ENCODE results near the gene SLC20A1.
"Not testable (repeated sequence)": the region's sequence is repeated elsewhere in the genome, so short reads cannot be mapped to it uniquely, and the experiment has no call there.

SLC20A1 gene

DNA sequence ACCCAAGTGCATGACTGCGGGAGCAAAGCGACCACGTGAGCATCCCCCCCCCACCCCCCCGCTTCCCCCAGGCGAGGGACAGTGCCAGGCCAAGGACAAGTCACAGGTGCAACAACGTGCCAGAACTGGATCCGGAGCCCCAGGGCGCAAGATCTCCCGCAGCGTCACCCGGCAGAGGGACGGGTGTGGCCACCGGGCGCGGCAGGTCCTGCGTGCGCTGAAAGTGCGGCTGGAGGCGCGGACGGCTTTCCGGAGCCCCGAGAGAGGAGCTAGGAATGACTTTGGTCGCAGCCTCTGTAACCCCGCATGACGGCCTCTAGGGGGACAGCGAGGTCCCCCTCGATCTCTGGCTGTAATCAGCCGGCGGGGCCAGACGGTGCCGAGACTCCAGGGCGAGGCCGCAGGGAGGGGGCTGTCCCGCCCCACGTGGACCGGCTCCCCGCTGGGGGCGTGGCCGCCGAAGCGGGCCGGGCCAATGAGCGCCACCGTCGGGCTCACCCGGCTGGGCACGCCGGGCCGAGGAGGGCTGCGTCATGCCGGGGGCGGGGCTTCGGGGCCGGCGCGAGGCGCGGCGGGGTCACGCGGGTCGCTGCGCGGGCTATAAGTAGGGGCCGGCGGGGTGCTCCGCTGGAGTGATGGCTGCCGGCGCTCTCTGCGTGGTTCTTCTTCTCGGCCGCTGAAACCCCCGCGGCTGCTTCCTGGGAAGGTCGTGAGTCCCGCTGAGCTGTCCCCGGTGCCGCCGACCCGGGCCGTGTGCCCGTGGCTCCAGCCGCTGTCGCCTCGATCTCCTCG, at the start of gene SLC20A1:
Gene SLC20A1 (plus strand): TSS at position 630 of the 792 bp plus-strand sequence. CDS start 890 bp downstream, outside the sequence.
- DNase-seq: peak; percentile 84

DNA sequence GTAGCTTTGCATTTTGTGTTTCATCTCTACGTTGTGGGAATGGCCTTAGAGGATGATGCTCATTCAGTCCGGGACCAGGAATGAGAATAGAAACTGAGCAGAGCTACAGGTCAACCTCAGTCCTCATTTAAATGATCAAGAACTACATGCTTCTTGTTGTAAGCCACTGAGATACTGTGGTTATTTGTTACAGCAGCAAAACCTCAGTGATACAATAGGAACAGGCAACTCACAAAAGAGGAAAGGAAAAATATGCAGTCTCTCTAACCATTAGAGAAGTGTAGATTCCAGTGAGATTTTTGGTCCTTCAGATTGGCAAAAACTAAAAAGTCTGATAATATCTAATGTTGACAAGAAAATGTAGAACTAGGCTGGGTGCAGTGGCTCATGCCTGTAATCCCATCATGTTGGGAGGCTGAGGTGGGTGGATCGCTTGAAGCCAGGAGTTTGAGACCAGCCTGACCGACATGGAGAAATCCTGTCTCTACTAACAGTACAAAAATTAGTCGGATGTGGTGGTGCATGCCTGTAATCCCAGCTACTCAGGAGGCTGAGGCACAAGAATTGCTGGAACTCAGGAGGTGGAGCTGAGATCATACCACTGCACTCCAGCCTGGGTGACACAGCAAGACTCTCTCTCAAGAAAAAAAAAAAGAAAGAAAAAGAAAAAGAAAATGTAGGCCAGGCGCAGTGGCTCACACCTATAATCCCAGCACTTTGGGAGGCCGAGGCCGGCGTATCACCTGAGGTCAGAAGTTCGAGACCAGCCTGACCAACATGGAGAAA, 48.0 kb upstream of the SLC20A1 start:
- DNase-seq: no peak

GRCh38 chr2:112600634-112601033, 45.1 kb upstream of the SLC20A1 start:
- DNase-seq: no peak

DNA sequence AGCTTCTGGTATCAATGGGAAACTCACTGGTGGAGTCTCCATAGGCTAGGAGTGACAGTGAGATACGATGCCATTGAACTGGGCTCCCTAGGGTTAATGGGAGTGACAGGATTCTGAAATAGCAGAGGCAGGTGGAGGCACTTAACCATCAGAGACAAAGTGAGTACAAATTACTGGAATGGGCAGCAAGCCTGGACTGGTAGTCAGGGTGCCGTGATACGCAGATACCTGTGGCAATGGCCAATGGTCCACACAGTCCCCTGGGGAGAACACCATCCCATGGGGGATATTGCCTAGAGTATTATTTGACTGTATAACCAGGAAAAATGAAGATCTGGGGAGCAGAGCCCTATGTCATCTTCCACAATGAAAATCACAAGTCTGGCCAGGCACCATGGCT, 44.0 kb upstream of the SLC20A1 start:
- DNase-seq: no peak

GRCh38 chr2:112602917-112603316, 42.8 kb upstream of the SLC20A1 start:
- no peak for DNase-seq

GRCh38 chr2:112603731-112604130, 42.0 kb upstream of the SLC20A1 start:
- DNase-seq: no peak

GRCh38 chr2:112604952-112605351, 40.8 kb upstream of the SLC20A1 start:
- DNase-seq: no peak

DNA sequence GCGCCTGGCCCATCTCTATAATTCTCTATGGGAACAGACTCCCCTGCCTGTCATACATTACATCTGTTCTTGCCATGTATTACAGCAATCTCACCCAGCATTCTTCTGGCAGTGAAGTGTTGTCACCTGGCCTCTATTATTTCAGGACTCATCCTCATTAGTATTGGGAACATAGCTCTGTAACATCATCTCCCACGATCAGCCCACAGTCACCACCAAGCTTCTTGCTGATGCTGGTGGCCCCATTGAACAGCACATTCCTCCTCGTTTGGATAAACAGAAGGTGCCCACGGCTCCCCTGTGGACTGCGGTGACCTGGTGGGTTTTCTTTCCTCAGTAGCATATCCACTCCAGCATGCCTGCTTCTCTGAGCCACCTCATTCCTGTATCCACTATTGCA, 39.8 kb upstream of the SLC20A1 start:
- no peak for DNase-seq

- DNase-seq: no peak
These were observed 39.2 kb upstream of the SLC20A1 start for GRCh38 chr2:112606547-112606946.

DNA sequence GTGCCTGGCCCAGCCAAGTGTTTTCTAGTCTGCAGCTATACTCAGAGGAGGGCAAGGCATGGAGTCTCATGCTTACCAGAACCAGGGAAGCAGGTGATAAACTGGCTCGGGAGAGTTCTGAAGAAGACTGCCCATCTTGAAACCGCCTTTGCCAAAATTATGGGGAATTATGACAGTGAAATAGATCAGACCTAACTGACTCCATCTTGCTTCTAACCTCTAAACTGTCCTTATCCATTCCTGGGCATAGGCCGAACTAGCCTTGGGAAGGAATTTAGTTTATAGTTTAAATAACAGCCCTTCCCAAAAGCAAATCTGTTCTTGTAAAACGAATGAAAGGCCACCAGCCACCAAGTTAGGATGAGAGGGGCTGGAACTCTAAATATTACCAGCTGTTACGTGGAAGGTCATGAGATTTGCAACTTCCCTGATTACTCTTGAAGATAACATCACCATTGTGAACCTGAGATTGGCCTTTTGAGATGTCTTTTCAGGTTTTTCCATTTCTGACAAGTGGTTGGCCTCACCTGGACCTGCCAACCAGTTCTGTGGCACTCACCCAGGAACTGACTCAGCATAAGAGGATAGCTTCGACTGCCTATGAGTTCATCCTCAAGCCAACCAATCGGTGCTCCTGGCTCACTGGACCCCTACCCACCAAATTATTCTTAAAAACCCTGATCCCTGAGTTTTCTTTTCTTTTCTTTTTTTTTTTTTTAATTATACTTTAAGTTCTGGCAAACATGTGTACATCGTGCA, 37.9 kb upstream of the SLC20A1 start:
- no peak for DNase-seq

DNA sequence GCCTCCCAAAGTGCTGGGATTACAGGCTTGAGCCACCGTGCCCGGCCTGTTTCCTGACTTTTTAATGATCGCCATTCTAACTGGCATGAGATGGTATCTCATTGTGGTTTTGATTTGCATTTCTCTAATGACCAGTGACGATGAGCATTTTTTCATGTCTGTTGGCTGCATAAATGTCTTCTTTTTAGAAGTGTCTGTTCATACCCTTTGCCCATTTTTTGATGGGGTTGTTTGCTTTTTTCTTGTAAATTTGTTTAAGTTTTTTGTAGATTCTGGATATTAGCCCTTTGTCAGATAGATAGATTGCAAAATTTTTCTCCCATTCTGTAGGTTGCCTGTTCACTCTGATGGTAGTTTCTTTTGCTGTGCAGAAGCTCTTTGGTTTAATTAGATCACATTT, 36.4 kb upstream of the SLC20A1 start:
- DNase-seq: not testable (repeated sequence)

DNA sequence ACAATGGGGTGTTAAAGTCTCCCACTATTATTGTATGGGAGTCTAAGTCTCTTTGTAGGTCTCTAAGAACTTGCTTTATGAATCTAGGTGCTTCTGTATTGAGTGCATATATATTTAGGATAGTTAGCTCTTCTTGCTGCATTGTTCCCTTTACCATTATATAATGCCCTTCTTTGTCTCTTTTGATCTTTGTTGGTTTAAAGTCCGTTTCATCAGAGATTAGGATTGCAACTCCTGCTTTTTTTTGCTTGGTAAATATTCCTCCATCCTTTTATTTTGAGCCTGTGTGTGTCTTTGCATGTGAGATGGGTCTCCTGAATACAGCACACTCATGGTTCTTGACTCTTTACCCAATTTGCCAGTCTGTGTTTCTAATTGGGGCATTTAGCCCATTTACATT, 33.5 kb upstream of the SLC20A1 start:
- not testable (repeated sequence) for DNase-seq

GRCh38 chr2:112614201-112614840, 31.4 kb upstream of the SLC20A1 start:
- no peak for DNase-seq

GRCh38 chr2:112615051-112615450, 30.7 kb upstream of the SLC20A1 start:
- DNase-seq: no peak

DNA sequence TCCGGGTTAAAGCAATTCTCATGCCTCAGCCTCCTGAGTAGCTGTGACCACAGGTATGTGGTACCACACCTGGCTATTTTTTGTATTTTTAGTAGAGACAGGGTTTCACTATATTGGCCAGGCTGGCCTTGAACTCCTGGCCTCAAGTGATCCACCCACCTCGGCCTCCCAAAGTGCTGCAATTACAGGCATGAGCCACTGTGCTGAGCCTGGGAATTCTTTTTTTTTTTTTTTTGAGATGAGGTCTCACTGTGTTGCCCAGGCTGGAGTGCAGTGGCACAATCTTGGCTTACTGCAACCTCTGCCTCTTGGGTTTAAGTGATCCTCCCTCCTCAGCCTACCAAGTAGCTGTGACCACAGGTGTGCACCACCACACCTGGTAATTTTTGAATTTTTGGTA, 29.9 kb upstream of the SLC20A1 start:
- DNase-seq: not testable (repeated sequence)

DNA sequence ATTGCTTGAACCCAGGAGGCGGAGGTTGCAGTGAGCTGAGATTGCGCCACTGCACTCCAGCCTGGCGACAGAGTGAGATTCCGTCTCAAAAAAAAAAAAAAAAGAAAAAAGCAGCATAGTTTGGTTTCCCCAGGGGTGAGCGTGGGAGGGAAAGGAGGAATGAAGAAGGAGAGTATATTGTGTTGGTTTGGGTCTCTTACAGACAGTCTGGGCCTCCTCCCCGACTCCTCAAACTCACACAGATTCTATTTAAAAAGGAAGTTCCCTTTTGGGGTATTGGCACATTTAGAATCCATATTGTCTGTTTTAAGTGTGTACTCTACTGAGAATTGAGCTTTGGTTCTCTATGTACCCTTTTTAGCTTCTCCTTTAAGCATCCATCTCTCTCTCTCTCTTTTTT, 27.4 kb upstream of the SLC20A1 start:
- DNase-seq: no peak

DNA sequence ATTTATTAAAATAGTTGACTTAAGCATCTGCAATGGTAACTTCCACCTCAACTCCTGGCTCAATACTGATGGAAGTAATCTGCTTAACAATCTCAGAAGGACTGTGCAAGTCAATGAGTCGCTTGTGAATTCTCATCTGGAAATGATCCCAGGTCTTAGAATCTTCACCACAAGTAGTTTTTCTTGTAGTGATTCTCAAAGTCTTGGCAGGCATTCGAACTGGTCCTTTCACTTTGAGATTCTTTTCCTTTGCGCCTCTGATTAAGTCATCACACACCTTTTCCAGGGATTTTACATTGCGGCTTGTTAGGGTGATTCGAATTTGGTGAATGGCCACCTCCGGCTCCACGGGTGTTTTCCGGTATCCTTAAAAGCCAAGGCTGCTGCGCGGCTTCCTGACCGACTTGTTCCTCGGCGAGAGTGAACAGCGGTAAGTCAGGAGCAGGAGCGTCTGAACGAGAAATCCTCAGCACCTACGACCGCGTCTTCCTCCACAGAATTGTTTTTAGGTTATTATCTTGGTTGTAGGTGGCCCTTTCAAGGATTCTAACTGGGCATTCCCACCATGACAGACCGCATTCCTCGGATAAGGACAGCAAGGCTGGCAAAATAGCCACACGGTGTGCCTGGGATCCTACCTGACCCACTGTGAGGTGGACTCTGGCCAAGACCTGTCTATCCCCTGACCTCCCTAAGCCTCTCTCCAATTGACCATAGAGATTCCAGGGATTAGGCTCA, 23.8 kb upstream of the SLC20A1 start:
- no peak for DNase-seq

GRCh38 chr2:112622528-112622849, 23.2 kb upstream of the SLC20A1 start:
- DNase-seq: no peak

DNA sequence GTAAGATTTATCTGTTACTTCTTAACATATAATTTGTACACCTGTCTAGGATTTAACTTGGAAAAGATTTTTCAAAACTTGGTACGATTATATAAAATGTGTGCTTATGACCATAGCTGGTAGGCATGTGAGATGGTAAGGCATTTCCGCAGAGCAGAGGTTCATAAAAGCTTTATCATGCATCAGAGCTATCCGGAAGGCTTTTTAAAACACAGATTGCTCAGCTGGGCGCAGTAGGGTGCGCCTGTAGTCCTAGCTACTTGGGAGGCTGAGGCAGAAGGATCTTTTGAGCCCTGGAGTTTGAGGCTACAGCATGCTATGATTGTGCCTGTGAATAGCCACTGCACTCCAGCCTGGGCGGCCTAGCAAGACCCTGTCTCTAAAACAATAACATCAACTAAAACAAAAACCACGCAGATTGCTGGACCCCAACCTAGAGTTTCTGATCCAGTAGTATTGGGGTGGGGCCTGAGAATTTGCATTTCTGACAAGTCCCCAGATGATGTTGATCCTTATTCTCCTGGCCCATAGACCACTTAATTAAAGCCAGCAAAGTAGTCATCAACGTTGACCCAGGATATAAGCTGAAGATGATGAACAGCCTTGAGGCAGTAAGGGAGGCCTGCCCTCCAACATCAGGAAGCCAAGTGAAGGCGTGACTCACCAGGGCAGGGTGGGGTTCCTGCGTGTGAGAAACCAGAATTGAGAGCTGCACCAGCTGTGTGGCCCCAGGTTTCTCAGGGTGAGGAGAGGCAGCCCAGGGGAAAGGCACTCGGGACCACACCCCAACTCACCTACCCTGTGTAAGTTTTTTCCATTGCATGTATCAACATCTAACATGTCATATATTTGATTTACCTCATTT, 21.6 kb upstream of the SLC20A1 start:
- no peak for DNase-seq

DNA sequence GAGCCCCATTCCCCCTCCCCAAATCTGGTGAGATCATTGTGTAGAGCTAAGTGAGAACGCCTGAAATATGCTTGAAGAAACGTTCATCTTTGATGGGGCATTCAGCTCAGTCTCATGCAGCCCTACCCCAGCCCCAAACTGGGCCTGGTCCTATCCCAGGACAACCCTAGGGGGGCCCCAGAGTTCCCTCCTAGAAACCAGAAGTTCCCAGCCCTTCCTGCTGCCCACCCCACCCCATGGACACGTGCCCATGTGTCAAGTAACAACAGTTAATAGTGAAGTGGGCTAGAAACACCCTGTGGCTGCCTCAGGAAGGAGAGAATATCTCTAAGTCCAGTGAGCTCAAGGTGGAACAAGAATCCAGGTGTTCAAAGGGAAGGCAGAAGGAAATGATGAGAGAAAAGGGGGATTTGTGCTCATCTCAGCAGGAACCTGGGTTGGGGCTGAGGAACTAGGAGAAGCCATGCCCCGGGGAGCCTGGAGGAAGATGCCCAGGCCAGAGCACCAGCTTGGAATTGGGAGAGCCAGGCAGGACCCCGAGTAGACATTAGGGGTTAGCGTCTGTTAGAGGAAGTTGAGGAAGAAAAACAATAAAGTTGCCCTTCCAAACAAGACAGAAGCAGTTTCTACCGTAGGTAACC, 20.1 kb upstream of the SLC20A1 start:
- DNase-seq: no peak

GRCh38 chr2:112626604-112627059, 19.1 kb upstream of the SLC20A1 start:
- DNase-seq: peak; percentile 97
